ENCODE measurements around the gene LSM6.

GRCh38 chr4:146210890-146211289 lies 35.4 kb downstream of the LSM6 start:
- no peak for TF ChIP-seq CTCF (conservative IDR thresholded peaks at IDR 0.05; ENCODE audit: low read depth in 2 of 2)
- TF ChIP-seq POLR2AphosphoS5 (IDR thresholded peaks at IDR 0.05; ENCODE audit: low read depth) = no peak
- TF ChIP-seq CREB1 (CRISPR knock-in tag; IDR thresholded peaks at IDR 0.05; ENCODE audit: low read depth) = no peak
- TF ChIP-seq REST (IDR thresholded peaks at IDR 0.05; ENCODE audit: unreplicated experiment) = no peak

Data from GM23338 (cell line).